ENCODE results near the gene CAP2.

The CAP2 gene, protein sequence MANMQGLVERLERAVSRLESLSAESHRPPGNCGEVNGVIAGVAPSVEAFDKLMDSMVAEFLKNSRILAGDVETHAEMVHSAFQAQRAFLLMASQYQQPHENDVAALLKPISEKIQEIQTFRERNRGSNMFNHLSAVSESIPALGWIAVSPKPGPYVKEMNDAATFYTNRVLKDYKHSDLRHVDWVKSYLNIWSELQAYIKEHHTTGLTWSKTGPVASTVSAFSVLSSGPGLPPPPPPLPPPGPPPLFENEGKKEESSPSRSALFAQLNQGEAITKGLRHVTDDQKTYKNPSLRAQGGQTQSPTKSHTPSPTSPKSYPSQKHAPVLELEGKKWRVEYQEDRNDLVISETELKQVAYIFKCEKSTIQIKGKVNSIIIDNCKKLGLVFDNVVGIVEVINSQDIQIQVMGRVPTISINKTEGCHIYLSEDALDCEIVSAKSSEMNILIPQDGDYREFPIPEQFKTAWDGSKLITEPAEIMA

DNA sequence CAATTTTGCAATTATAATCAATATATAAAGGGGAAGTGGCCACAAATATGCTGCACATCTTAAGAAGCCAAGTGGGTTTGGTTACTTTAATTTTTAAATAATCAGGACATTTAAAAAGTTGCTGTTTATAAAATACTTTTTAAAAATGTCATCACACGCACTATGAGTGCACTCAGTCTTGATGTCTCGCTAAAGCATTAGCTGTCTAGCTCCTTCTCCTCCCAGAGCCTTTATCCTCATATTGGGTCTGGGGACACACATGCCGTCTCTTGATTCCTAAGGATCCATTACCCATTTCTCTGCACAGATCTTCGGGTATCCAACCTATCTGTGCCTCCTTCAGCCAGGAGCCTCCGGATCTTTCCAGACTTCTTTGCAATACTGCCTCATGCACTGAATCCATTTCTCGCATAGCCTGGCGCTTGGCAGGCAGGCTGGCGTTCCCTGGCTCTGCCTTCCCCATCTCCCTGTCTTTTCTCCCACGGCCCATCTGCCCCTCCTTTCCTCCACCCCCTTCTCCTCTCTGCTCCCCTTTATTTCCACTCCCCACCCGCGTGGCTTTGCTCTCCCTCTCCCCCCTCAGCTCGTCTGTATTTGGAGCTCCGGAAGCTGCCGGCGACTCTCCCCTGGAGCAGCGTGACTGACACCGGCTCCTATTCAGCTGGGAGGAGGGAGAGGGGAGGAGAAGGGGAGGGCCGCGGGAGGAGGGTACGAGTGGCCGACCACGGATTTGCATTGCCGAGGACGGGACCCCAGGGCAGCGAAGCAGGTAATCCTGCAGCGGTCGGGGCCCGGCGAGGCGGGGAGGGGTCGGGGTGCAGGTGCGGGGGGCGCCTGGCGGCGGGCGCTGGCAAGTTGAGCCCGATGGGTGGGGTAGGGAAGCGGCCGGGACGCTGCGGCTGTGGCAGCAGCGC lies at the start of gene CAP2:
Gene CAP2, plus strand, starts transcription at position 618 of the 914 bp plus-strand sequence. CDS start 27,961 bp downstream, outside the sequence.
- DNase-seq (ENCODE audit: low spot score) = peak; percentile 86

DNA sequence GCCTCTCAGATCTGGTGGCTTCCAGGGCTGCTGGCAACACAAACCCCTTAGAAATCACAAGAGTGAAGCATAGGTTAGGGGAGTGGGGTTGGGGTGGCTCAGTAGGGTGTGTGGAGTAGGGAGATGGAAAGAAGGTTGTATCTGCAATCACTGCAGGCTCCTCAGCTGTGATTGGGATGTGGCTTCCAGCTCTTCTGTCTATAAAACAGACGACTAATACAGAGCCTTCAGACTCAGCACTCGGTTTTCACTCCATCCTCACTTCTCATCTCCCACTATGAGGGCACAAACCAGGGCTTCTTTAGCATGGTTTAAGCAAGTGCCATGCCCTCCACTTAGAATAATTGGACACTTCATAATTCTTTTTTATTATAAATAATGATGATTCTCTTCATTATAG lies 46.4 kb upstream of the CAP2 start:
- no peak for DNase-seq (ENCODE audit: low spot score)

DNA sequence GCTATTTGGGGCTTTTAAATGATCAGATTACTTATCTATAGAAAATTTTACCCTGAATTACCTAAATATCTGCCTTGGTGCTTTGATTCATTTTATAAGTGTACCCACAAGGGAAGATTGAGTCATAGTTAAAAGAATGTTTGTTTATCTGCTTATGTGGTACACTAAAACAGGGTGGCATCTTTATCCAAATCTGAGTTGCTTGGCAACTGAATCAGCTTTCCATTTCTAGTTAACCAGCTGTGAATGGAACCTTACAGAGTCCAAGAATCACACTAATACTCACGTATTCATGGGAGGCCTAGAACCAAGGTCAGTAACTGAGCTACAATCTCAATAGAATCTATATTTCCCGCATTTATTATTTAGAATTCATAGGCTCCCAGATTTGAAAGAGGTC lies 44.0 kb upstream of the CAP2 start:
- DNase-seq (ENCODE audit: low spot score) = no peak

DNA sequence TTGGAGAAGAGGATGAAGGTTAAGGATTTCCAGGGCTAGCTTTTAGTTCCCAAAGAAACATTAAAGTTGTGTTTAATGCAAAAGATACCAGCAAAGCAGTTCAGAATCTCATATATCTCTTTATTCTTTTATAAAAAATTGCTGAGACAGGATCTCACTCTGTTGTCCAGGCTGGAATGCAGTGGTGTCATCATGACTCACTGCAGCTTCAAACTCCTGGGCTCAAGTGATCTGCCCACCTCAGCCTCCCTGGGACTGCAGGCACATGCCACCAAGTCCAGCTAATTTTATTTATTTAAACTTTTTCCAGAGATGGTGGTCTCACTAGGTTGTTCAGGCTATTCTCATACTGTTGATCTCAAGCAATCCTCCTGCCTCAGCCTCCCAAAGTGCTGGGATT lies 41.1 kb upstream of the CAP2 start:
- no peak for DNase-seq (ENCODE audit: low spot score)

DNA sequence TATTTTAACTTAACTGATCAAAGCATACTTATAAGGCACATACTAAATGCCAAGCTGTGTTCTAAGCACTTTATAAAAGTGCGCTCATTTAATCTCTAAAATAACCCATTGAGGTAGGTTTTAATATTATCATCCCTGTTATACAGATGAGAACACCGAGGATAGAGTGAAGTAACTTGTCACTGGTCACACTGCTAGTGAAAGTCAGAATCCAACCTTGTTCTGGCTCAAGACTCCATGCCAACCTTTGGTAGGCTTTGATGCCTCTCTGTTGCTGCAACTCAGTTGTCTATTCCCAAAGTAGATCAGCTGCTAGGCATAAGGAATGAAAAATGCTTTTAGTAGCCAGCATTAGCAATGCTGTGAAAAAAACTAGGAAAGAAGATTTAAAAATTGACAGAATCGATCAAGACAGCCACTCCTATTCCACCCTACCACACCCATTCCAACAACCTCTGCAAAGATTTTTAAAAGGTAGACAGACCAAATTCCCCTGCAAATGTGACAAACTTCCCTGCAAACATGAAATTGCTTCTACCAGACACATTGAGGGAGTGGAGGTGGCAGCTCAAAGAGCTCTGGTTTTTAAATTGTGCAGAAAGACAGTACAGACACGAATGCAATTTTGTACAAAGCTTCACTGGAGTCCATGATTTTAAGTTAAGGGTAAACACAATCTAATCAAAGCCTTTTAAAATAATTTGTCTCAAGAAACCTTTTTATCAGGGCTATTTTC lies 39.8 kb upstream of the CAP2 start:
- DNase-seq (ENCODE audit: low spot score) = no peak

DNA sequence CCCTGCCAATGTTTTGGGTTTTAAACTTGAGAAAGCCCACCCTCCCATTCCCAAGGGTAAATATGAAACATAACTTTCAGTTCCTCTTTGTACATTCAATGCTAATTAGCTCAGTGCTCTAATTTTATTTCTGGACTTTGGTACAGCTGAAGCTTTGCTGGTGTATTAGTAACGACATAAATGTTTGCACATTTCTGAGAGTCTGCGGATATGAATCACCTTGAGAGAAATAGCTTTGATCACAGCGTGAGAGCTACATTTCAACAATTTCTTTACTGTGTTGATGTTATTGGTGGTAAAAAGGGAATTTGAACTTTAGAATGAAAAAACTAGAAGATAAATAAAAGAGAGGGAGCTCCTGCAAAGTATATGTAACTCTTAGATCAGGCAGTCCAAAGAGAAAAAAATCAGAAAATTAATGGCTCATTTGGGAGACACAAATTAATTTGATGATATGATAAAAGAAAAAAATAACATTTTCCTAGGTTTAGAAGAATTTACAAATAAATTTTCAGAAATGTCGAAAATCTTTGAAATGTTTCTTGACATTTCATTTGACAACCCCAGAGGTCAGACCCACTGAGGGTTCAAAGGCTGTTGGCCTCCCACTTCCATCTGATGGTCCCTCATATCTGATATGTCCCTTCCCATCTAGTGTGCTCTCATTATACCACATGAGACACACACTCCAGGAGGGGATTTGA lies 38.5 kb upstream of the CAP2 start:
- no peak for DNase-seq (ENCODE audit: low spot score)

DNA sequence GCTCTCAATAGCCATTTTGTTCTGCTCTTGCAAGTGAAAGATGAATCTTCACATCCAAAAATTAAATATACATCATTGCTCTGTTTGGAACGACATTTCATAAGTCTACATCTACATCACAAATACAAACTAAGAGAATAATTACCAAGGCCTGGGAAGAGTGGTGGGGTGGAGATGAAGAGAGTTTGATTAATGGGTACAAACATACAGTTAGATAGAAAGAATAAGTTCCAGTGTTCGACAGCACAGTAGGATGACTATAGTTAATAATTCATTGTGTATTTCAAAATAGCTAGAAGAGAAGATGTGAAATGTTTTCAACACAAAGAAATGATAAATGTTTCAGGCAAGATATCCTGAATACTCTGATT lies 38.0 kb upstream of the CAP2 start:
- DNase-seq (ENCODE audit: low spot score) = no peak

DNA sequence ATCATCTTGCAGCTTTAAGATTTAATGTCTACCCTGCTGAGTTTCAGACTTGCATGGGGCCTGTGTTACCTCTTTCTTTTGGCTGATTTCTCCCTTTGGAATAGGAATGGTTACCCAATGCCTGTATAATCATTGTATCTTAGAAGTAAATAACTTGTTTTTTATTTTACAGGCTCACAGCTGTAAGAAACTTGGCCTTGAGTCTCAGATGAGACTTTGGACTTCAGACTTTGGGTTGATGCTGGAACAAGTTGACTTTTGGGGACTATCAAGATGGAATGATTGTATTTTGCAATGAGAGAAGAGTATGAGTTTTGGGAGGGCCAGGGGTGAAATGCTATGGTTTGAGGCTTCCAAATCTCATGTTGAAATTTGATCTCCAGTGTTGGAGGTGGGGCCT lies 34.9 kb upstream of the CAP2 start:
- no peak for DNase-seq (ENCODE audit: low spot score)

DNA sequence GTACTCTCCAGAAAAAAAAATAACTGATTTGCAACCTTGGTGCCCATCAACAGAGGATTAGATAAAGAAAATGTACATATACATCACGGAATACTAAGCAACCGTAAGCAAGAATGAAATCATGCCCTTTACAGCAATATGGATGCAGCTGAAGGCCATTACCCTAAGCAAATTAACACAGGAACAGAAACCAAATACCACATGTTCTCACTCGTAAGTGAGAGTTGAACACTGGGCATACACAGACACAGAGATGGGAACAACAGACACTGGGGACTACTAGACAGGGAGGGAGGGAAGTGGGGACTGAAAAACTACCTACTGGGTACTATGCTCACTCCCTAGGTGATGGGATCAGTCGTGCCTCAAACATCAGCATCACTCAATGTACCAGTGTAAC lies 32.8 kb upstream of the CAP2 start:
- no peak for DNase-seq (ENCODE audit: low spot score)

DNA sequence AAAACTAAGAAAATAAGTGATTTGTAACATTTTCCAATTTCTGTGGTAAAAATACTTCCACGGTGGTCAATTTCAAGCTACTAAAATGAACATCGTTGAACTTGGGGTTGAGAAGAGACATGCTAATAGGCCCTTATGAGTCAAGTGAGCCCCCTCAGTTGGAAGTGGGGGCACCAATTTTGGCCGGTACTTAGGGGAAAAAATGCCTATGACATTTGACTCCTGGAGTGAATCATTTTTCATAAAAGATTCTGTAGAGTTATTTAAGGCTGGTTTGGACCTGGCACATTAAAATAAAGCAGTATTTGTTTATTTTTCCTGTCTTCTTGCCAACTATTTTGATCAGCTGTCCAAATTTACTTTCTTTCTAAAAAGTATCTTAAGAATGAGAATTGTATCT lies 32.4 kb upstream of the CAP2 start:
- no peak for DNase-seq (ENCODE audit: low spot score)

DNA sequence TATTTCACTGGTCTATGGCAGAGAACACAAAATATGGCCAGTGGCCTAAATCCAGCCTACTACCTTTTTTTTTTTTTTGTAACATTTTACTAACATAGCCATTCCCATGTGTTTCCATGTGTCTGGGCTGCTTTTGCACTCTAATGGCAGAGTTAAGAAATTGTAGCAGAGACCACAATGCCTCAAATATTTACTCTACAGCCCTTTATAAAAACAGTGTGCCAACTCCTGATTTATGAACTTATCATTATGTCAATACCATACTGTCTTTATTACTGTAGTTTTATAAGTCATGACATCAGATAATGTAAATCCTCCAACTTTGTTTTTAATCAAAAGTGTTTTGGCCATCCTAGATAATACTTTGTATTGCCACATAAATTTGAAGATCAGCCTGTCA lies 27.4 kb upstream of the CAP2 start:
- DNase-seq (ENCODE audit: low spot score) = no peak

DNA sequence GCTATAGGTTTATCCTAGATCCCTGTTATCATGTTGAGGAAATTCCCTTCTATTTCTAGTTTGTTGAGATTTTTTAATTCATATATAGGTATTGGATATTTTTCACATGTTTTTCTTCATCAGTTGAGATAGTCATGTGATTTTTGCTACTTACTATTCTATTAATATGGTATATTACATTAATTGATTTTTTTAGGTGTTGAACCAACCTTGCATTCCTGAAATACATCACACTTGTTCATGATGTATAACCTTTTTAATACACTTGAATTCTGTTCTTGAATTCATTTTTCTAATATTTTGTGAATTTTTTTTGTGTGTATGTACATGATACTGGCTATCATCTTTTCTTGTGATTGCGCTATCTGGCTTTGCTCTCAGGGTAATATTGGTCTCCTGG lies 25.5 kb upstream of the CAP2 start:
- DNase-seq (ENCODE audit: low spot score) = no peak

DNA sequence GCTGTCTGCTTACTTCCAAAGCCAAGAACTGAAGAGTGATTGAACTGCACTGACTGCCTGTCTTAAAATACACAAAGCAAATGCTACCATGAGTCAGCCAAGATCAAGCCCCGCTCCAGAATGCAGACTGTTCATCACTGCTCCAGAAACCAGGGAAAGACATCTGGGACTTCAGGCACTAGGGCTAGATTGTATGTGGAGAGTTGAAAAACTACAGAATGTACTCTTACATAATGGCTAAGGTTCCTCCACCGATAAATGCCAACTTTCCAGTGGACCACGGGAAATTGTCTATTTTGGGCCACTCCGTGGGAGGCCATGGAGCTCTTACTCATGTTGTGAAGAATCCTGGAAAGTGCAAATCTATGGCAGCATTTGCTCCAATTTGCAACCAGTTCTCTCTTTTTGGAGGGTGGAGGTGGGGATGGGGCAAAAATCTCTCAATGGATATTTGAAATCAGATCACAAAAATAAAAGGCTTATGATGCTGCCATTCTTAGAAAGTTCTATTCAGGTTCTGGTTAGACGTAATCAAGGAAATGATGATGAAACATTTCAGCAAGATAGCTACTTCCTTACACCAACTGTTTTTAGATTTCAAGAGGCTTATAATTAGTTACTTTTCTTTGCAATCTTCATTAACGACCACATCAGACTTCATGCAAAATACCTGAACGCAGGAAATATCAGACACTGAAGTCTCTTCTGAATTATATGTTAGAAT lies 11.8 kb upstream of the CAP2 start:
- no peak for DNase-seq (ENCODE audit: low spot score)

DNA sequence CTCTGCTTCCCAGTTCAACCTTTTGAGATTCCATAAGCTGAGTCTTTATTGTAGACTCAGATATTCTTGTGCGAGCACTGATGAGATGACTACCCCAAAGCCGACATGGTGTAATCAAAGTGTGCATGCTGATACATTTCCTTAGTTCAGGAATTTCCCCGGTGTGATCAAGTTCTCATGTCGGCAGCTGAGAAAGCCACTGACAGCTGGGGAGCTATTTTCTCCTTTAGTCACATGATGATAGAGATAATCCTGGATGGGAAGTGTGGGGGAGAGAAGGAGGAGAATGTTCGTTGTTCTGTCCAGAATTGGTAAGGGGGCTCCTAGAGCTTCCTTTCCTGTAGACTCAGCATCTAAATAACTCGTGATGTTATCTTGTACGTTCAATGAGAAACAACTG lies 7.7 kb upstream of the CAP2 start:
- peak; percentile 52 for DNase-seq (ENCODE audit: low spot score)

DNA sequence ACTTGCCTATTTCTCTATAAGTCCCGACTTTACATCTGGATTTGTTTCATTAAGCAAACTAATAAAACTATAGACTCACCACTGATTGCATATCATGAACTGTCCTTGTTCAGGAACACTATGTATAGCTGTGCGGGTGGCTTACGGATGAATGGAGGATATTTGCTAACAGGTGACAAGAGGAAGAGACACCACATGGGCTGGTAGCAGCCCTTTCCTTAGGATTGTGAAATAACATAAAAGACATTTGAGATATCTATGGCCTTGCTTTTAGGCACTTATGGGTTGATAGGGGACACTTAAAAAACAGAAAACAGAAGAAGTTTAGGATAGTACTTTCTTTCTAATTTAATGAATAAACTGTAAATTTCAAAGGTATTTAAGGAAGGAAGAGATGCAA lies 5.0 kb upstream of the CAP2 start:
- no peak for DNase-seq (ENCODE audit: low spot score)

DNA sequence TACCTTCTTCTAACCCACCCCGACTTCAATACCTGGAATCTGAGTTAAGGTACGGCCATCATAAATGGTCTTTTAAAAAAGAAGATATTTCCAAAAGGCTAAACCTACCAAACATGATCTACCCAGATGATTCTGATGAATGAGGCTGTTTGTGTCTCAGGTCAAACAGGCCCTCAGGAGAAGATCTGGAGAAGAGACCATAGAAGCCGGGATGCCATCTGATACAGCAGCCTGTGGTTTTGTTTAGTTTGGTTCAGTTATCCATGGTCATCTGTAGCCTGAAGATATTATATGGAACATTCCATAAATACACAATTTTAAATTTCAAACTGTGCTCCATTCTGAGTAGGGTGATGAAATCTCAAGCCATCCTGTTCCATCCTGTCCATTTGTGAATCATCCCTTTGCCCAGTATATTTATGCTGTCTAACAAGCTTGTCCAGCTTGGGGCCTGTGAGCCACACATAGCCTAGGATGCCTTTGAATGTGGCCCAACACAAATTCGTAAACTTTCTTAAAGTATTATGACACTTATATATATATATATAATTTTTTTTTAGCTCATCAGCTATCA lies 4.0 kb upstream of the CAP2 start:
- DNase-seq (ENCODE audit: low spot score) = no peak

DNA sequence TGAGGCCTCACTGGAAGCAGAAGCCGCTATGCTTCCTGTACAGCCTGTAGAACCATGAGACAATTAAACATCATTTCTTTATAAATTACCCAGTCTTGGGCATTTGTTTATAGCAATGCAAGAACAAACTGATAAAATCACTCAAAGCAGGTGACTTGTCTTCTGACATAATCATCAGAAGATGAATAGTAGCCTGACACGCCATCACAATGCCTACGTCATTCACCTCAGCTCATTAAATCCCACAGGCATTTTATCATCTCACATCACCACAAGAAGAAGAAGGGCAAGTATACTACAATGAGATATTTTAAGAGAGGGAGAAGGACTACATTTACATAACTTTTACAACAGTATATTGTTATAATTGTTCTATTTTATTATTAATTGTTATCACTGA lies 3.1 kb upstream of the CAP2 start:
- no peak for DNase-seq (ENCODE audit: low spot score)

DNA sequence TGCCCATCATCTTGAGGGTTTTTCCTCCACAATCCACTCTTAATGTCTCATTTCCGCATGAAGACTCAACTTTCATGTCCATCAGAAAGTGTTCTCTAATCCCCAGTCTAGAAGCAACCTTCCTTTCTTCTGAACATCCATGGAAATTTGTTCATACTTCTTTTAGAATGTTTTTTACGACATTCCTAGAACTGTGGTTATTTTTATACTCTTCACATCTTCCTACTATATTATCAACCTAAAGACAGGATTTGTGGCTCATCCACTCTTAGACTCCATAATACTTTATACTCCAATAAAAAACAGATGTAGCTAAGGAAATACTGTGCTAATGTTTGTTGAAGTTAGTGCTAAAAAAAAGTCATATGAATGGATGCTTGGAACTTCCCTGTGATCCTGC lies 1.4 kb upstream of the CAP2 start:
- DNase-seq (ENCODE audit: low spot score) = no peak

DNA sequence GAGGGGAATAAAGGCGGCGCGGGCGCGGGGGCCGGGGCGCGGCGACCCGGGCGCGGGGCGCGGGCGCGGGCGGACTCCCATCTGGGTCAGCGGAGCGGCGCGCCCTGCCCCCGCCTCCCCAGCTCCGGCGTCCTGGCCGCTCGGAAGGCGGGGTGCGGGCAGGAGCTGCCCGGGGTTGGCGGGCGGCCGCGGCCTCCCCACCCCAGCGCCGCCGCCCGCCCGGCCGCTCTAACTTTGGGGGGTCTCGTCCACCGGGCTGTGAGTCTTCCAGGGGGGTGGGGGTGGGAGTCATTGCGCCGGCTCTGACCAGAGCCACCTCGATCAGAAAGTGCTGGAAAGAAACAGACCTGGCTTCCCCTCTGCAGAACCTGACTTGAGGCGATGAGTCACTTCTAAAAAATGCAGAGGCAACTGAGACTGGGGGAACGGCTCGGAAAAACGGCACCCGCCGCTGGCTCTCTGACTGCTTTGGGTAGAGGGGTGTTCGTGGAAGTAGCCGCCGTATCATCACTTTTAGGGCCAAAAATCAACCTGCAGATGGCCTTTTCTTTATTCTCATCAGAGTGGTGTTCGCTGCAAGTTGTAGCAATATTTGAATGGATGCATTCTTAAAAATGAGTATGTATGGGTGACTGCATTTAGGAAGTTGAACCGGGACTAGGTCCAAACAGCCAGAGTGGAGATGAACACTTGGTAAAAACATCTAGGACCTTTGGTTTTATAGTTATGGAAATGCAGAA lies 667 bp downstream of the CAP2 start:
- DNase-seq (ENCODE audit: low spot score) = peak; percentile 78

DNA sequence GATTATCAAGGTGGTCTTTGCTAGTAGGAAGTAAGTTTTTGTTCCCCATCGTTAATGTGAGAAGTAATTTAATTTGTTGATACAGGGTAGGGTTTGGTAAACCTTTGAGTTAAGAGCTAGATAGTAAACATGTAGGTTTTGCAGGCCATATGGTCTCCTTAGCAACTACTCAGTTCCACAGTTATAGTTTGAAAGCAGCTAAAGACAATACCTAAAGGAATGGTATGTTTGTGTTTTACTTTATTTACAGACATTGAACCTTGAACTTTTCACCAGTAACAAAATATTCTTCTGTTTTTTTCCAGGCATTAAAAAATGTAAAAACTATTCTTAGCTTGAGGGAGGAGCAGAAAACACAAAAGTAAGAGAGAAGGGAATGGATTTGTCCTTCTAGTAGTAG lies 1.7 kb downstream of the CAP2 start:
- no peak for DNase-seq (ENCODE audit: low spot score)

Data from D341Med (cell line).